Keratinocyte (primary cell): ENCODE data around the gene MICALL1.

Experiments used
- CTCF ChIP-seq, 3 experiments: IDR thresholded peaks in 1 of 3; conservative IDR thresholded peaks in 1 of 3; optimal IDR thresholded peaks in 1 of 3; 2 replicates in 2 of 3; 3 replicates in 1 of 3; pipeline versions ENCODE3 to v1.5.1; 2011; ENCODE audit warnings: low read length in 3 of 3, mild to moderate bottlenecking in 3 of 3, moderate library complexity in 2 of 3, control low read depth in 1 of 3, inconsistent platforms in 1 of 3; ENCODE audit not compliant: insufficient read depth in 2 of 3; ENCODE audit errors: extremely low read depth in 1 of 3
- EZH2 ChIP-seq: IDR thresholded peaks from one replicate; pipeline ENCODE4 v1.6.1; 2012; ENCODE audit warnings: inconsistent platforms, mild to moderate bottlenecking, low read length, moderate library complexity

- no peak for TF ChIP-seq CTCF (optimal IDR thresholded peaks at IDR 0.05 in 1 of 3, IDR thresholded peaks at IDR 0.05 in 1 of 3, conservative IDR thresholded peaks at IDR 0.05 in 1 of 3; ENCODE audit: extremely low read depth in 1 of 3, insufficient read depth in 2 of 3, low read length in 3 of 3)
- no peak for TF ChIP-seq EZH2
Observed at GRCh38 chr22:37971475-37972434, 65.7 kb downstream of the MICALL1 start.
